Stomach smooth muscle (tissue), 2 donors: Measurements from ENCODE around the gene NF2.
A peak's percentile ranks its signal among the peaks of the same experiment; 100 is the strongest.
"Not testable (repeated sequence)": the region's sequence is repeated elsewhere in the genome, so short reads cannot be mapped to it uniquely, and the experiment has no call there.

Experiments
- H3K27ac ChIP-seq: one replicate; pipeline ENCODE4 v1.7.0; 2013; ENCODE audit warnings: mild to moderate bottlenecking, low read length, inconsistent platforms
- H3K27me3 ChIP-seq, 2 donors: one replicate each; pipeline ENCODE4 v1.7.0; 2013; ENCODE audit warnings: low read length in 2 of 2; ENCODE audit not compliant: insufficient read depth in 2 of 2, control insufficient read depth in 1 of 2
- H3K36me3 ChIP-seq, 2 donors: one replicate each; pipeline ENCODE4 v1.7.0; 2013; ENCODE audit warnings: low read length in 2 of 2; ENCODE audit not compliant: control insufficient read depth in 2 of 2, insufficient read depth in 2 of 2
- H3K4me1 ChIP-seq: one replicate; pipeline ENCODE4 v1.7.0; 2013; ENCODE audit warnings: low read length; ENCODE audit not compliant: control insufficient read depth, insufficient read depth
- H3K4me3 ChIP-seq, 2 donors: one replicate each; pipeline ENCODE4 v1.7.0; 2013; ENCODE audit warnings: low read length in 2 of 2
- H3K9ac ChIP-seq, 2 donors: one replicate each; pipeline ENCODE4 v1.7.0; 2013; ENCODE audit warnings: low read length in 2 of 2, mild to moderate bottlenecking in 1 of 2
- H3K9me3 ChIP-seq, 2 donors: one replicate each; pipeline ENCODE4 v1.7.0; 2013; ENCODE audit warnings: low read length in 2 of 2; ENCODE audit not compliant: control insufficient read depth in 2 of 2
- donor health status: healthy.
- donor health status: Pancreatic carcinoma.

Gene NF2

GRCh38 chr22:29603358-29604075 is at the start of gene NF2:
NF2 (plus strand) TSS chr22:29603633; CDS start chr22:29603999, 366 bp downstream.
- H3K27me3 ChIP-seq, result no peaks in the 10 kb centered on the region
- H3K4me3 ChIP-seq, result peak within 1 kb of the TSS; percentile 86 to 91
- no peaks in the 10 kb centered on the region for H3K9me3 ChIP-seq
- peak within 1 kb of the TSS; percentile 71 for H3K27ac ChIP-seq
- H3K4me1 ChIP-seq, result peaks cover 14% of the 10 kb centered on the region
- peak within 1 kb of the TSS; percentile 87 to 93 for H3K9ac ChIP-seq
- no peaks in the 10 kb centered on the region for H3K36me3 ChIP-seq

- H3K27ac ChIP-seq, result no peak overlapping the region
- peaks cover 24 to 26% of the 10 kb centered on the region in 2 donors for H3K36me3 ChIP-seq
- peaks cover 11% of the 10 kb centered on the region for H3K4me1 ChIP-seq
These were observed 48.3 kb upstream of the NF2 start for GRCh38 chr22:29555065-29555644.

GRCh38 chr22:29559030-29559429 is 44.4 kb upstream of the NF2 start:
- Histone ChIP-seq H3K36me3 (peaks cover 39 to 43% of the 10 kb centered on the region in 2 donors), H3K4me1 (peaks cover 6% of the 10 kb centered on the region), H3K4me3 (no peak overlapping the region), H3K27ac (no peak overlapping the region), H3K9ac (no peak overlapping the region), H3K9me3 (no peaks in the 10 kb centered on the region), H3K27me3 (no peaks in the 10 kb centered on the region)

More at GRCh38 chr22:29555065-29555644, 48.3 kb upstream of the NF2 start:
- Histone ChIP-seq H3K4me3 (no peak overlapping the region), H3K9me3 (no peaks in the 10 kb centered on the region), H3K9ac (no peak overlapping the region), H3K27me3 (no peaks in the 10 kb centered on the region)

- Histone ChIP-seq H3K36me3 (peaks cover 41 to 46% of the 10 kb centered on the region in 2 donors), H3K4me3 (no peak overlapping the region)
These were observed 43.6 kb upstream of the NF2 start for GRCh38 chr22:29559853-29560252.

GRCh38 chr22:29563652-29564460 is 39.6 kb upstream of the NF2 start:
- H3K27ac ChIP-seq, result no peak overlapping the region
- no peaks in the 10 kb centered on the region for H3K9me3 ChIP-seq
- peaks cover 31 to 33% of the 10 kb centered on the region in 2 donors for H3K36me3 ChIP-seq
- no peaks in the 10 kb centered on the region for H3K4me1 ChIP-seq
- no peaks in the 10 kb centered on the region for H3K27me3 ChIP-seq
- no peak overlapping the region for H3K9ac ChIP-seq
- H3K4me3 ChIP-seq, result no peak overlapping the region

More at GRCh38 chr22:29559853-29560252, 43.6 kb upstream of the NF2 start:
- Histone ChIP-seq H3K9me3 (no peaks in the 10 kb centered on the region), H3K27me3 (no peaks in the 10 kb centered on the region), H3K4me1 (no peaks in the 10 kb centered on the region), H3K27ac (no peak overlapping the region), H3K9ac (no peak overlapping the region)

- peaks cover 22 to 24% of the 10 kb centered on the region in 2 donors for H3K36me3 ChIP-seq
- H3K9ac ChIP-seq, H3K27ac ChIP-seq, H3K4me3 ChIP-seq, H3K4me1 ChIP-seq, H3K9me3 ChIP-seq, H3K27me3 ChIP-seq: not testable (repeated sequence)
These were observed 36.9 kb upstream of the NF2 start for GRCh38 chr22:29566513-29566912.

- no peaks in the 10 kb centered on the region for H3K4me1 ChIP-seq
- H3K9ac ChIP-seq, result no peak overlapping the region
- H3K36me3 ChIP-seq, result peaks cover 16 to 19% of the 10 kb centered on the region in 2 donors
- no peaks in the 10 kb centered on the region for H3K9me3 ChIP-seq
- H3K27ac ChIP-seq, result no peak overlapping the region
- no peaks in the 10 kb centered on the region for H3K27me3 ChIP-seq
- H3K4me3 ChIP-seq, result no peak overlapping the region
These were observed 36.1 kb upstream of the NF2 start for GRCh38 chr22:29567338-29567737.

GRCh38 chr22:29569011-29569678 is 34.3 kb upstream of the NF2 start:
- H3K36me3 ChIP-seq, result peaks cover 10 to 19% of the 10 kb centered on the region in 2 donors
- H3K9me3 ChIP-seq, result no peaks in the 10 kb centered on the region
- no peak overlapping the region for H3K4me3 ChIP-seq
- H3K4me1 ChIP-seq, result no peaks in the 10 kb centered on the region
- H3K27me3 ChIP-seq, result no peaks in the 10 kb centered on the region
- H3K27ac ChIP-seq, result no peak overlapping the region
- no peak overlapping the region for H3K9ac ChIP-seq

- Histone ChIP-seq H3K36me3 (peaks cover 8 to 16% of the 10 kb centered on the region in 2 donors), H3K4me3 (no peak overlapping the region), H3K4me1 (no peaks in the 10 kb centered on the region), H3K9me3 (no peaks in the 10 kb centered on the region), H3K27ac (no peak overlapping the region), H3K9ac (no peak overlapping the region), H3K27me3 (no peaks in the 10 kb centered on the region)
These were observed 33.0 kb upstream of the NF2 start for GRCh38 chr22:29570456-29570855.

- H3K27me3 ChIP-seq, result no peaks in the 10 kb centered on the region
- no peaks in the 10 kb centered on the region for H3K4me1 ChIP-seq
- no peak overlapping the region for H3K4me3 ChIP-seq
- no peaks in the 10 kb centered on the region for H3K9me3 ChIP-seq
- H3K36me3 ChIP-seq, result peaks cover 8 to 16% of the 10 kb centered on the region in 2 donors
- no peak overlapping the region for H3K9ac ChIP-seq
- H3K27ac ChIP-seq, result no peak overlapping the region
These were observed 32.4 kb upstream of the NF2 start for GRCh38 chr22:29570912-29571549.
